HG02938 (cell line): ENCODE data around the gene GNRH2.
"Not testable (repeated sequence)": the region's sequence is repeated elsewhere in the genome, so short reads cannot be mapped to it uniquely, and the experiment has no call there.

Experiments used
- ATAC-seq: cut with Tn5 transposase; IDR thresholded peaks from one replicate; pipeline ENCODE4 v1.9.1; 2021; ENCODE audit warnings: mild to moderate bottlenecking, moderate library complexity; ENCODE audit not compliant: unreplicated experiment

The GNRH2 gene

GRCh38 chr20:3072530-3073250 lies 29.3 kb downstream of the GNRH2 start:
- no peak for ATAC-seq

- ATAC-seq: not testable (repeated sequence)
Measured at GRCh38 chr20:3073251-3073643, 29.8 kb downstream of the GNRH2 start.

DNA sequence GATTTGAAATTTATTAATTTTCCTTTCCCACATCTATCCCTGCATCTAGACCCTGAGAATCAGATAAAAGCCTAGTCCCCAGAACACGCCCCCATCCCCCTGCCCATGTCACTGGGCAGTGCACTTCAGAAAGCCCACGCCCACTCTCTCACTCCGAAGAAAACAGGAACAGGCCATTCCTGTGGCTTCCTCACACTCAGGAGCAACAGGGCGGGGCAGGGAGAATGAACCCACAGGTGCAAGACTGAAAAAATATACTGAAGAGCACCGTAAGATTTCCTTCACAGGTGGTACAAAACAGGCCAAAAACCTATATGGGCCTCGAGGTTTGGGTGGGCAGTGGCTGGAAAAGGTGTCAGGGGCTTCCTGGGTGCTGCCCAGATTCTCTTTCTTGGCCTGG lies 31.4 kb downstream of the GNRH2 start:
- no peak for ATAC-seq

GRCh38 chr20:3075315-3075714 lies 31.9 kb downstream of the GNRH2 start:
- ATAC-seq: not testable (repeated sequence)

- ATAC-seq: no peak
Measured at GRCh38 chr20:3077618-3078134, 34.3 kb downstream of the GNRH2 start.

DNA sequence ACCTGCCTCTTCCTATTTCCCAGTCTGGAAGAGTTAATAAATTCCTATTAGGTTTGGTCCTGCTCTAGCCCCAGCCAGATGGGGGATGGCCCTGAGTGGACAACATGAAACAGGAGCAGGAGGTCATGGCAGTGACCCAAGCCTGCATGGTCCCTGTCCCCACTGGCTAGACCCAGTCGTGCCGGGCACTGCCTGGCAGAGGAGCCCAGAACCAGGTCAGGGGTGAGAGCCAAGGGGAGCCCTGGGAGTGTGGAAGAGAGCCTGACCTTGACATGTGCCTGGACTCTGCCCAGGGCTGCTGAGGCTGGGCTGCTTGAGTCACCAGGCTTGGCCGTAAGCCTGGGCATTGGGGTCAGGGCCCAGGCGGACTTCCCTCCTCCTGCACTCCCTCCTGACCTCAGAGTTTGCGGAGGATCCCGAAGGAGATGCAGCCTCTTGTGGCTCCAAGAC lies 37.5 kb downstream of the GNRH2 start:
- ATAC-seq: no peak

- no peak for ATAC-seq
Measured at GRCh38 chr20:3081641-3082040, 38.2 kb downstream of the GNRH2 start.

GRCh38 chr20:3082306-3082951 lies 39.0 kb downstream of the GNRH2 start:
- ATAC-seq: no peak

GRCh38 chr20:3082955-3083952 lies 39.8 kb downstream of the GNRH2 start:
- no peak for ATAC-seq

- no peak for ATAC-seq
Measured at GRCh38 chr20:3084283-3084985, 41.0 kb downstream of the GNRH2 start, which contains the start of gene AVP. Gene AVP, minus strand, starts transcription at chr20:3084724. Its CDS starts 50 bp downstream, at chr20:3084674.

DNA sequence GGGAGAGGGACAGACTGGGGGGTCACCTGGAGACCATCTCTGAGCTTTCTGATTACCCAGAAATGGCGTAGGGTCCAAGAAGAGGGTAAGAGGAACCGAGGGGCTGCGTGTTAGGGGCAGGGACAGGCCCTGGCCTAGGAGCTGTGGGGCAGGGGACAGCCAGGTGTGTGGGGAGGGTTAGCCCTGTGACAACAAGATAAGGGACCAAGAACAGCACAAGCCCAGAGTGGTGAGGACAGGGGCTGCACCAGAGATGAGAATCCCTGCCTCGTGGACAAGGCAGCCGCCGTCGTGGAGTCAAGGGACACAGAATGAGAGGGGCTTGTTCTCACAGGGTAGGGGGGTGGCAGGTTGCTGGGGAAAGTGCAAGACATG lies 41.6 kb downstream of the GNRH2 start:
- ATAC-seq: no peak

GRCh38 chr20:3085571-3086072 lies 42.2 kb downstream of the GNRH2 start:
- no peak for ATAC-seq

- no peak for ATAC-seq
Measured at GRCh38 chr20:3088031-3088430, 44.6 kb downstream of the GNRH2 start.

DNA sequence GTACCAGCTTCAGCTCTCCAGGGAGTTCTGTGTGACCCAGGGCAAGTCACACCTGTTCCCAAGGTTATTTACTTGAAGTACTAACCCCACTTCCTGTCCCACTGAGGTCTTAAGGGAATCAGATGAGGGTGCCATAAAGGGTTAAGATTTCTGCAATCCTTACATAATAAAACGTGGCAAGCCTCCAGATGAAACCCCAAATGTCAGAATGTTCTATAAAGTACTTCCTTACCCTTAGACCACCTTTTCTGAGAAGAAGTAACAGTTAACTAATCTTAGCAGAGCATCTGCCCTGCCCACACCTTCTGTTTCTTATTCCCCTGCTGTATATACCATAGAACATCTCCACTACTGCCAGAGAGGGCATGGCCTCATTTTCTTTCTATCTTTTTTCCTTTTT lies 47.1 kb downstream of the GNRH2 start:
- ATAC-seq: no peak

- ATAC-seq: no peak
Measured at GRCh38 chr20:3092611-3093379, 49.4 kb downstream of the GNRH2 start.

DNA sequence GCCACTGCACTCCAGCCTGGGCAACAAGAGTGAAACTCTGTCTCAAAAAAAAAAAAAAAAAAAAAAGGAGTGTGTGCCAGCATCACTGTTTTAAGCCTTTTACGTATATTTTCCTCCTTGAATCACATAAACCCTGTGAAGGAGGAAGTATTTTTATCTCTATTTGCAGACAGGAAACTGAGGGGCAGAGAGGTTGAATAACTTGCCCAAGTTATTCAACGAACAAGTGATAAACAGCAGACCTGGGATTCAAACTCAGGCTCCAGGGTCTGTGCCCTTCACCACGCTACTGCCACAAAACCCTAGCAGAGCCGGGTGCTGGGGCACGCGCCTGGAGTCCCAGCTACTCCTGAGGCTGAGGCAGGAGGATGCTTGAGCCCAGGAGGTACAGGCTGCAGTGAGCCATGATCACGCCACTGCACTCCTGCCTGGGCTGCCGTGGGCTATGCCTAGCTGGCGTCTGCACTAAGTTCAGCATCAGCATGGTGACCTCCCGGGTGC lies 50.5 kb downstream of the GNRH2 start:
- ATAC-seq: no peak

DNA sequence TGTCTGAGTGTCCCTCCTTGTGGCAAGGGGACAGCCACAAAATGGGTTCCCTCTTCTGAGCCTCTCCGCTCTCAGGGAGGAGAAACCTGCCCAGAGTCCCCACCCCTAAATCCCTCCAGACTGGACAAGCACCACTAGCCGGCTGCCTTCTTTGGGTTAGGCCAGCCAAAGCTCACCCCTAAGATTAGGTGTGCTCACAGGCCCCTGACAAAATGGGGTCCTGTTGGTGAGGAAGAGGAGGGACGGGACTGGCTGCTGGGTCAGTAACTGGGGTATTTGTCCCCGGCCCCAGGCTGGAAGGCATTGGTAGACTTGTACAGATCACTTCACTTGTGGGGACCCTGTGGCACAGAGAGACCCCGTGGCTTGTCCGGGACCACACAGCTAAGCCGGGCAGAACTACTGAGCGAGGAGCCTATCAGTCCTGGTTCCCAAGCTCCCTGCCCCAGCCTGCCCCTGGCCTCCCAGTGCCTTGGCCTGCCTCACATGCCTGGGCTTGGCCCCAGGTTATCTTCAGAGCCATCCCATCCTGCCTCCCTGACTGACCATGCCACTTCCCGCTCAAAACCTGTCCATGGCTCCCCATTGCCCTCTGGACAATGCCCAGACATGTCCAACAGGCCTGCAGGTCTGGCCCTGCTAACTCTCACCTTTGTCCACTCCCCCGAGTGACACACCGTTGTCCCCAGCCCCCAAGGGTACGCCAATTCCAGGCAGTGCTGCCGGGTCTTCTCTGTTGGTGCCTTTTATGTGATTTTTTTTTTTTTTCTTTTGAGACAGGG lies 51.6 kb downstream of the GNRH2 start:
- no peak for ATAC-seq
